Immature natural killer cell (primary cell): ENCODE results near the gene USP2. TPM values are rescaled to one million over a fixed set of nuclear protein-coding genes. Genes with fewer than 3 reads are reported as not detected.

Experiments
- DNase-seq, 3 donors: peaks; one replicate each; pipeline ENCODE4 v3.0.0; 2022; ENCODE audit warnings: mixed read lengths in 1 of 3
- H3K27ac Mint-ChIP-seq, 6 donors: one replicate each; pipeline ENCODE4 v1.8.0; 2020; ENCODE audit warnings: mixed read lengths in 6 of 6, mild to moderate bottlenecking in 5 of 6, inconsistent platforms in 4 of 6, moderate library complexity in 3 of 6
- H3K27me3 Mint-ChIP-seq, 3 donors: one replicate each; pipeline ENCODE4 v1.8.0; 2020 to 2021; ENCODE audit warnings: low read depth in 3 of 3, mild to moderate bottlenecking in 3 of 3, mixed read lengths in 3 of 3, moderate library complexity in 3 of 3, inconsistent platforms in 1 of 3
- H3K36me3 Mint-ChIP-seq, 3 donors: one replicate each; pipeline ENCODE4 v1.8.0; 2020; ENCODE audit warnings: mixed read lengths in 3 of 3, inconsistent platforms in 2 of 3, mild to moderate bottlenecking in 2 of 3
- H3K4me1 Mint-ChIP-seq, 2 donors: one replicate each; pipeline ENCODE4 v1.8.0; 2020; ENCODE audit warnings: inconsistent platforms in 2 of 2, mild to moderate bottlenecking in 2 of 2, mixed read lengths in 2 of 2, moderate library complexity in 1 of 2
- H3K4me3 Mint-ChIP-seq, 5 donors: one replicate each; pipeline ENCODE4 v1.8.0; 2020; ENCODE audit warnings: mild to moderate bottlenecking in 5 of 5, mixed read lengths in 5 of 5, inconsistent platforms in 3 of 5, moderate library complexity in 3 of 5
- H3K9me3 Mint-ChIP-seq, 6 donors: one replicate each; pipeline ENCODE4 v1.8.0; 2020; ENCODE audit warnings: mild to moderate bottlenecking in 6 of 6, mixed read lengths in 6 of 6, inconsistent platforms in 4 of 6, moderate library complexity in 3 of 6
- polyA plus RNA-seq, 3 donors: library from polyadenylated mRNA; unstranded; fragments of 300-500 nt; fragmentation: Illumina TruSeq; gene quantifications; one replicate each; pipeline ENCODE4 v1.2.3, GENCODE V29; 2021

Gene USP2
- polyA plus RNA-seq, 3 donors from 2014 or later, result not detected

- no peaks in the 10 kb centered on the region for H3K9me3 Mint-ChIP-seq
- H3K4me3 Mint-ChIP-seq, result no peak overlapping the region
- no peaks in the 10 kb centered on the region for H3K36me3 Mint-ChIP-seq
- peaks cover 0 to 5% of the 10 kb centered on the region in 2 donors for H3K4me1 Mint-ChIP-seq
- no peak for DNase-seq
- peaks cover 5 to 10% (median 7%) of the 10 kb centered on the region in 3 donors for H3K27me3 Mint-ChIP-seq
- no peak overlapping the region for H3K27ac Mint-ChIP-seq
Measured at GRCh38 chr11:119344291-119345010, 37.0 kb downstream of the USP2 start.

GRCh38 chr11:119343726-119344125 is 37.8 kb downstream of the USP2 start:
- H3K4me3 Mint-ChIP-seq, result no peak overlapping the region
- peaks cover 7 to 10% of the 10 kb centered on the region in 2 donors for H3K4me1 Mint-ChIP-seq
- DNase-seq, result no peak
- H3K36me3 Mint-ChIP-seq, result no peaks in the 10 kb centered on the region
- H3K27ac Mint-ChIP-seq, result no peak overlapping the region
- H3K27me3 Mint-ChIP-seq, result peaks cover 5 to 10% (median 9%) of the 10 kb centered on the region in 3 donors
- H3K9me3 Mint-ChIP-seq, result no peaks in the 10 kb centered on the region

- no peak for DNase-seq
- Mint-ChIP-seq H3K4me1 (peaks cover 12 to 13% of the 10 kb centered on the region in 2 donors), H3K4me3 (no peak overlapping the region), H3K27me3 (peaks cover 7 to 14% (median 11%) of the 10 kb centered on the region in 3 donors), H3K9me3 (no peaks in the 10 kb centered on the region), H3K27ac (no peak overlapping the region), H3K36me3 (no peaks in the 10 kb centered on the region)
Measured at GRCh38 chr11:119342362-119343130, 38.9 kb downstream of the USP2 start.

GRCh38 chr11:119342023-119342300 is 39.5 kb downstream of the USP2 start:
- H3K27ac Mint-ChIP-seq, result no peak overlapping the region
- H3K36me3 Mint-ChIP-seq, result no peaks in the 10 kb centered on the region
- H3K4me3 Mint-ChIP-seq, result no peak overlapping the region
- H3K27me3 Mint-ChIP-seq, result peaks cover 7 to 14% (median 9%) of the 10 kb centered on the region in 3 donors
- H3K9me3 Mint-ChIP-seq, result no peaks in the 10 kb centered on the region
- DNase-seq, result no peak
- peaks cover 12 to 13% of the 10 kb centered on the region in 2 donors for H3K4me1 Mint-ChIP-seq

GRCh38 chr11:119341222-119342022 is 40.1 kb downstream of the USP2 start:
- Mint-ChIP-seq H3K4me1 (peaks cover 13 to 14% of the 10 kb centered on the region in 2 donors), H3K4me3 (no peak overlapping the region), H3K27ac (no peak overlapping the region), H3K9me3 (no peaks in the 10 kb centered on the region), H3K27me3 (peaks cover 7 to 14% (median 9%) of the 10 kb centered on the region in 3 donors), H3K36me3 (no peaks in the 10 kb centered on the region)
- DNase-seq, result no peak

- DNase-seq, result no peak
- Mint-ChIP-seq H3K9me3 (no peaks in the 10 kb centered on the region), H3K4me1 (peaks cover 13 to 21% of the 10 kb centered on the region in 2 donors), H3K27me3 (peaks cover 7 to 12% (median 9%) of the 10 kb centered on the region in 3 donors), H3K27ac (no peak within 1 kb of the TSS), H3K36me3 (peaks cover 0 to 5% (median 0%) of the 10 kb centered on the region in 3 donors), H3K4me3 (peak within 1 kb of the TSS in 1 of 5 donors; percentile 27)
Measured at GRCh38 chr11:119340335-119341221, 40.9 kb downstream of the USP2 start, which contains the start of gene C1QTNF5. Gene C1QTNF5 (minus strand): TSS chr11:119340883. CDS start chr11:119340397, 486 bp downstream.

GRCh38 chr11:119339589-119340334 is 41.7 kb downstream of the USP2 start:
- H3K4me1 Mint-ChIP-seq, result peaks cover 18 to 28% of the 10 kb centered on the region in 2 donors
- H3K4me3 Mint-ChIP-seq, result peak overlapping the region; percentile 12 to 67 (median 44)
- no peaks in the 10 kb centered on the region for H3K9me3 Mint-ChIP-seq
- peaks cover 9 to 15% (median 12%) of the 10 kb centered on the region in 3 donors for H3K27me3 Mint-ChIP-seq
- peaks cover 0 to 5% (median 0%) of the 10 kb centered on the region in 3 donors for H3K36me3 Mint-ChIP-seq
- no peak overlapping the region for H3K27ac Mint-ChIP-seq
- DNase-seq, result peak; percentile 19 to 32 (median 32)

GRCh38 chr11:119338965-119339588 is 42.4 kb downstream of the USP2 start:
- no peak overlapping the region for H3K27ac Mint-ChIP-seq
- peaks cover 10 to 21% (median 15%) of the 10 kb centered on the region in 3 donors for H3K27me3 Mint-ChIP-seq
- H3K36me3 Mint-ChIP-seq, result peaks cover 0 to 5% (median 0%) of the 10 kb centered on the region in 3 donors
- peak overlapping the region; percentile 12 to 67 (median 44) for H3K4me3 Mint-ChIP-seq
- DNase-seq, result no peak
- H3K9me3 Mint-ChIP-seq, result no peaks in the 10 kb centered on the region
- H3K4me1 Mint-ChIP-seq, result peaks cover 25 to 32% of the 10 kb centered on the region in 2 donors

GRCh38 chr11:119338318-119338890 is 43.1 kb downstream of the USP2 start:
- H3K27ac Mint-ChIP-seq, result no peak overlapping the region

GRCh38 chr11:119337581-119338317 is 43.7 kb downstream of the USP2 start:
- H3K9me3 Mint-ChIP-seq, result no peaks in the 10 kb centered on the region
- DNase-seq, result no peak
- H3K36me3 Mint-ChIP-seq, result peaks cover 0 to 5% (median 0%) of the 10 kb centered on the region in 3 donors
- peaks cover 8 to 20% (median 11%) of the 10 kb centered on the region in 3 donors for H3K27me3 Mint-ChIP-seq
- peaks cover 30 to 38% of the 10 kb centered on the region in 2 donors for H3K4me1 Mint-ChIP-seq
- peak overlapping the region in 1 of 5 donors; percentile 39 for H3K4me3 Mint-ChIP-seq
- no peak overlapping the region for H3K27ac Mint-ChIP-seq

More at GRCh38 chr11:119338318-119338890, 43.1 kb downstream of the USP2 start:
- peaks cover 10 to 22% (median 13%) of the 10 kb centered on the region in 3 donors for H3K27me3 Mint-ChIP-seq
- H3K36me3 Mint-ChIP-seq, result peaks cover 0 to 5% (median 0%) of the 10 kb centered on the region in 3 donors
- DNase-seq, result peak; percentile 44 to 56 (median 51)
- H3K4me3 Mint-ChIP-seq, result peak overlapping the region; percentile 36 to 54 (median 39)
- peaks cover 30 to 36% of the 10 kb centered on the region in 2 donors for H3K4me1 Mint-ChIP-seq
- no peaks in the 10 kb centered on the region for H3K9me3 Mint-ChIP-seq
